LNCaP clone FGC (cell line): ENCODE data around the gene SIRPD.
"Not testable (repeated sequence)": the region's sequence is repeated elsewhere in the genome, so short reads cannot be mapped to it uniquely, and the experiment has no call there.

Experiments
- DNase-seq: peaks from one replicate; pipeline ENCODE4 v3.0.0-alpha.2; 2011; ENCODE audit warnings: low read depth
- H3K4me3 ChIP-seq: 2 replicates; pipeline ENCODE4 v1.5.1; 2011; ENCODE audit warnings: mild to moderate bottlenecking, low read depth, low read length, control low read depth
- CTCF ChIP-seq: IDR thresholded peaks from 2 replicates; pipeline ENCODE4 v1.5.1; 2012; ENCODE audit warnings: mild to moderate bottlenecking; ENCODE audit not compliant: control insufficient read depth, insufficient read depth; ENCODE audit errors: extremely low read depth

The SIRPD gene

GRCh38 chr20:1577906-1578305 lies 20.4 kb upstream of the SIRPD start:
- no peak overlapping the region for H3K4me3 ChIP-seq
- TF ChIP-seq CTCF: no peak
- no peak for DNase-seq

- H3K4me3 ChIP-seq, DNase-seq: not testable (repeated sequence)
Observed at GRCh38 chr20:1577313-1577712, 19.8 kb upstream of the SIRPD start.

- DNase-seq: no peak
- no peak overlapping the region for H3K4me3 ChIP-seq
- no peak for TF ChIP-seq CTCF
Observed at GRCh38 chr20:1576641-1577040, 19.1 kb upstream of the SIRPD start.

- not testable (repeated sequence) for H3K4me3 ChIP-seq, DNase-seq
Observed at GRCh38 chr20:1576003-1576402, 18.5 kb upstream of the SIRPD start.

GRCh38 chr20:1571583-1571982 lies 14.1 kb upstream of the SIRPD start:
- not testable (repeated sequence) for DNase-seq

GRCh38 chr20:1569415-1569881 lies 11.9 kb upstream of the SIRPD start:
- DNase-seq: peak; percentile 7
- no peak overlapping the region for H3K4me3 ChIP-seq
- TF ChIP-seq CTCF: no peak

More at GRCh38 chr20:1571583-1571982, 14.1 kb upstream of the SIRPD start:
- H3K4me3 ChIP-seq: not testable (repeated sequence)

- no peak for DNase-seq
- H3K4me3 ChIP-seq: no peak overlapping the region
- no peak for TF ChIP-seq CTCF
Observed at GRCh38 chr20:1568163-1568490, 10.6 kb upstream of the SIRPD start.

- no peak for DNase-seq
- no peak for TF ChIP-seq CTCF
Observed at GRCh38 chr20:1567392-1568162, 10.1 kb upstream of the SIRPD start.

More at GRCh38 chr20:1567392-1568162, 10.1 kb upstream of the SIRPD start:
- no peak overlapping the region for H3K4me3 ChIP-seq
